ENCODE data around the gene TNNC1. TPM values are rescaled to one million over a fixed set of nuclear protein-coding genes. Genes with fewer than 3 reads are reported as not detected.

The TNNC1 gene
- total and polyA plus RNA-seq, 4 donors: 0.21 to 0.75 (median 0.35) TPM

DNA sequence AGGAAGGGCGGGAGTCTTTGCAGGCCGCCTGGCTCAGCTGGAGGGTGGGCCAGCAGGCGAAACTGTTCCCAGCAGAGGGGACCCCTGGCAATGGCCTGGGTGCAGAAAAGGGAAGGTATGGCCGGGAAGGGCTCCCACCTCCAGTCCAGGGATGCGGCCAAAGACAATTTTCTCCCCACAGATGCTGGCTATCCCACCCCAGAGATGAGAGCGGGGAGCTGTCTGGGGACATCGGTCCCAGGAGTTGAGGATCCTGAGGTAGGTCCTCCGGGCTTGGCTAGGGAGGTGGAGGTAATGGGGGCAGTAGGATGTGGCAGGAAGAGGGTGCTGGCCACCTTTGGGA, 10.6 kb downstream of the TNNC1 start:
- Histone ChIP-seq H3K27me3 (ENCODE audit: control insufficient read depth in 4 of 4, insufficient read depth in 4 of 4, low read length in 3 of 4) (no peaks in the 10 kb centered on the region), H3K9ac (ENCODE audit: low read depth in 1 of 2, low read length in 2 of 2) (no peak overlapping the region), H3K9me3 (ENCODE audit: control insufficient read depth in 4 of 4, low read length in 3 of 4) (no peaks in the 10 kb centered on the region), H3K27ac (ENCODE audit: low read depth in 1 of 2, low read length in 2 of 2) (no peak overlapping the region), H3K36me3 (ENCODE audit: control insufficient read depth in 4 of 4, insufficient read depth in 3 of 4, low read depth in 1 of 4, low read length in 3 of 4) (no peaks in the 10 kb centered on the region), H3K4me3 (ENCODE audit: low read depth in 1 of 3, low read length in 3 of 3) (no peak overlapping the region), H3K4me1 (ENCODE audit: control insufficient read depth in 4 of 4, insufficient read depth in 4 of 4, low read length in 3 of 4) (peaks cover 0 to 4% (median 2%) of the 10 kb centered on the region in 4 donors)
- WGBS: 94% methylated on average over 8 of the region's 8 CpGs
- DNase-seq (ENCODE audit: low spot score): no peak
- no peak for TF ChIP-seq FOXA2 (IDR thresholded peaks at IDR 0.05)
- TF ChIP-seq, protein P1, sequence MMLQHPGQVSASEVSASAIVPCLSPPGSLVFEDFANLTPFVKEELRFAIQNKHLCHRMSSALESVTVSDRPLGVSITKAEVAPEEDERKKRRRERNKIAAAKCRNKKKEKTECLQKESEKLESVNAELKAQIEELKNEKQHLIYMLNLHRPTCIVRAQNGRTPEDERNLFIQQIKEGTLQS (IDR thresholded peaks at IDR 0.05): no peak
- TF ChIP-seq NR2F2 (IDR thresholded peaks at IDR 0.05): no peak
- TF ChIP-seq SP1 (IDR thresholded peaks at IDR 0.05): no peak
- TF ChIP-seq FOXA1 (IDR thresholded peaks at IDR 0.05): no peak
- TF ChIP-seq RXRA (IDR thresholded peaks at IDR 0.05): no peak
- no peak for TF ChIP-seq RAD21 (IDR thresholded peaks at IDR 0.05)
- no peak for TF ChIP-seq HNF4G (IDR thresholded peaks at IDR 0.05)
- TF ChIP-seq EGR1 (IDR thresholded peaks at IDR 0.05; ENCODE audit: low read depth in 2 of 2): no peak
- no peak for TF ChIP-seq YY1 (IDR thresholded peaks at IDR 0.05)
- no peak for TF ChIP-seq GABPA (IDR thresholded peaks at IDR 0.05 in 1 of 2, conservative IDR thresholded peaks at IDR 0.05 in 1 of 2)

- TF ChIP-seq RAD21 (IDR thresholded peaks at IDR 0.05) (no peak), EGR1 (IDR thresholded peaks at IDR 0.05; ENCODE audit: low read depth in 2 of 2) (no peak), JUND (IDR thresholded peaks at IDR 0.05) (no peak), HNF4G (IDR thresholded peaks at IDR 0.05) (no peak), NR2F2 (IDR thresholded peaks at IDR 0.05) (no peak), SP1 (IDR thresholded peaks at IDR 0.05) (no peak), MAX (IDR thresholded peaks at IDR 0.05) (no peak), GABPA (IDR thresholded peaks at IDR 0.05 in 1 of 2, conservative IDR thresholded peaks at IDR 0.05 in 1 of 2) (no peak), TAF1 (conservative IDR thresholded peaks at IDR 0.05) (no peak), YY1 (IDR thresholded peaks at IDR 0.05) (no peak), FOXA2 (IDR thresholded peaks at IDR 0.05) (no peak), HNF4A (conservative IDR thresholded peaks at IDR 0.05) (no peak), RXRA (IDR thresholded peaks at IDR 0.05) (no peak), FOXA1 (IDR thresholded peaks at IDR 0.05) (no peak)
- TF ChIP-seq, protein P2, sequence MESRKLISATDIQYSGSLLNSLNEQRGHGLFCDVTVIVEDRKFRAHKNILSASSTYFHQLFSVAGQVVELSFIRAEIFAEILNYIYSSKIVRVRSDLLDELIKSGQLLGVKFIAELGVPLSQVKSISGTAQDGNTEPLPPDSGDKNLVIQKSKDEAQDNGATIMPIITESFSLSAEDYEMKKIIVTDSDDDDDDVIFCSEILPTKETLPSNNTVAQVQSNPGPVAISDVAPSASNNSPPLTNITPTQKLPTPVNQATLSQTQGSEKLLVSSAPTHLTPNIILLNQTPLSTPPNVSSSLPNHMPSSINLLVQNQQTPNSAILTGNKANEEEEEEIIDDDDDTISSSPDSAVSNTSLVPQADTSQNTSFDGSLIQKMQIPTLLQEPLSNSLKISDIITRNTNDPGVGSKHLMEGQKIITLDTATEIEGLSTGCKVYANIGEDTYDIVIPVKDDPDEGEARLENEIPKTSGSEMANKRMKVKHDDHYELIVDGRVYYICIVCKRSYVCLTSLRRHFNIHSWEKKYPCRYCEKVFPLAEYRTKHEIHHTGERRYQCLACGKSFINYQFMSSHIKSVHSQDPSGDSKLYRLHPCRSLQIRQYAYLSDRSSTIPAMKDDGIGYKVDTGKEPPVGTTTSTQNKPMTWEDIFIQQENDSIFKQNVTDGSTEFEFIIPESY (IDR thresholded peaks at IDR 0.05): no peak
- TF ChIP-seq, protein P3, sequence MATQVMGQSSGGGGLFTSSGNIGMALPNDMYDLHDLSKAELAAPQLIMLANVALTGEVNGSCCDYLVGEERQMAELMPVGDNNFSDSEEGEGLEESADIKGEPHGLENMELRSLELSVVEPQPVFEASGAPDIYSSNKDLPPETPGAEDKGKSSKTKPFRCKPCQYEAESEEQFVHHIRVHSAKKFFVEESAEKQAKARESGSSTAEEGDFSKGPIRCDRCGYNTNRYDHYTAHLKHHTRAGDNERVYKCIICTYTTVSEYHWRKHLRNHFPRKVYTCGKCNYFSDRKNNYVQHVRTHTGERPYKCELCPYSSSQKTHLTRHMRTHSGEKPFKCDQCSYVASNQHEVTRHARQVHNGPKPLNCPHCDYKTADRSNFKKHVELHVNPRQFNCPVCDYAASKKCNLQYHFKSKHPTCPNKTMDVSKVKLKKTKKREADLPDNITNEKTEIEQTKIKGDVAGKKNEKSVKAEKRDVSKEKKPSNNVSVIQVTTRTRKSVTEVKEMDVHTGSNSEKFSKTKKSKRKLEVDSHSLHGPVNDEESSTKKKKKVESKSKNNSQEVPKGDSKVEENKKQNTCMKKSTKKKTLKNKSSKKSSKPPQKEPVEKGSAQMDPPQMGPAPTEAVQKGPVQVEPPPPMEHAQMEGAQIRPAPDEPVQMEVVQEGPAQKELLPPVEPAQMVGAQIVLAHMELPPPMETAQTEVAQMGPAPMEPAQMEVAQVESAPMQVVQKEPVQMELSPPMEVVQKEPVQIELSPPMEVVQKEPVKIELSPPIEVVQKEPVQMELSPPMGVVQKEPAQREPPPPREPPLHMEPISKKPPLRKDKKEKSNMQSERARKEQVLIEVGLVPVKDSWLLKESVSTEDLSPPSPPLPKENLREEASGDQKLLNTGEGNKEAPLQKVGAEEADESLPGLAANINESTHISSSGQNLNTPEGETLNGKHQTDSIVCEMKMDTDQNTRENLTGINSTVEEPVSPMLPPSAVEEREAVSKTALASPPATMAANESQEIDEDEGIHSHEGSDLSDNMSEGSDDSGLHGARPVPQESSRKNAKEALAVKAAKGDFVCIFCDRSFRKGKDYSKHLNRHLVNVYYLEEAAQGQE (IDR thresholded peaks at IDR 0.05): no peak
- TF ChIP-seq, protein P4, sequence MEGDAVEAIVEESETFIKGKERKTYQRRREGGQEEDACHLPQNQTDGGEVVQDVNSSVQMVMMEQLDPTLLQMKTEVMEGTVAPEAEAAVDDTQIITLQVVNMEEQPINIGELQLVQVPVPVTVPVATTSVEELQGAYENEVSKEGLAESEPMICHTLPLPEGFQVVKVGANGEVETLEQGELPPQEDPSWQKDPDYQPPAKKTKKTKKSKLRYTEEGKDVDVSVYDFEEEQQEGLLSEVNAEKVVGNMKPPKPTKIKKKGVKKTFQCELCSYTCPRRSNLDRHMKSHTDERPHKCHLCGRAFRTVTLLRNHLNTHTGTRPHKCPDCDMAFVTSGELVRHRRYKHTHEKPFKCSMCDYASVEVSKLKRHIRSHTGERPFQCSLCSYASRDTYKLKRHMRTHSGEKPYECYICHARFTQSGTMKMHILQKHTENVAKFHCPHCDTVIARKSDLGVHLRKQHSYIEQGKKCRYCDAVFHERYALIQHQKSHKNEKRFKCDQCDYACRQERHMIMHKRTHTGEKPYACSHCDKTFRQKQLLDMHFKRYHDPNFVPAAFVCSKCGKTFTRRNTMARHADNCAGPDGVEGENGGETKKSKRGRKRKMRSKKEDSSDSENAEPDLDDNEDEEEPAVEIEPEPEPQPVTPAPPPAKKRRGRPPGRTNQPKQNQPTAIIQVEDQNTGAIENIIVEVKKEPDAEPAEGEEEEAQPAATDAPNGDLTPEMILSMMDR (IDR thresholded peaks at IDR 0.05; ENCODE audit: low read depth, low read length, missing input control): no peak
- TF ChIP-seq, protein P1 (IDR thresholded peaks at IDR 0.05): no peak
- no peaks in the 10 kb centered on the region for H3K27me3 ChIP-seq (ENCODE audit: control insufficient read depth in 4 of 4, insufficient read depth in 4 of 4, low read length in 3 of 4)
- peaks cover 0 to 4% (median 2%) of the 10 kb centered on the region in 4 donors for H3K4me1 ChIP-seq (ENCODE audit: control insufficient read depth in 4 of 4, insufficient read depth in 4 of 4, low read length in 3 of 4)
- no peak overlapping the region for H3K27ac ChIP-seq (ENCODE audit: low read depth in 1 of 2, low read length in 2 of 2)
- H3K9ac ChIP-seq (ENCODE audit: low read depth in 1 of 2, low read length in 2 of 2): no peak overlapping the region
- DNase-seq (ENCODE audit: low spot score): no peak
- H3K9me3 ChIP-seq (ENCODE audit: control insufficient read depth in 4 of 4, low read length in 3 of 4): no peaks in the 10 kb centered on the region
- H3K36me3 ChIP-seq (ENCODE audit: control insufficient read depth in 4 of 4, insufficient read depth in 3 of 4, low read depth in 1 of 4, low read length in 3 of 4): no peaks in the 10 kb centered on the region
- H3K4me3 ChIP-seq (ENCODE audit: low read depth in 1 of 3, low read length in 3 of 3): no peak overlapping the region
- WGBS: 94% methylated on average over 16 of the region's 16 CpGs
Observed at GRCh38 chr3:52442409-52443267, 11.2 kb downstream of the TNNC1 start.

All from liver (tissue), 9 donors.